GM19438 (cell line): ENCODE measurements around the gene DAGLA.

ENCODE experiments used
- ATAC-seq: cut with Tn5 transposase; IDR thresholded peaks from one replicate; pipeline ENCODE4 v1.9.1; 2021; ENCODE audit warnings: low read depth; ENCODE audit not compliant: unreplicated experiment

Gene DAGLA

DNA sequence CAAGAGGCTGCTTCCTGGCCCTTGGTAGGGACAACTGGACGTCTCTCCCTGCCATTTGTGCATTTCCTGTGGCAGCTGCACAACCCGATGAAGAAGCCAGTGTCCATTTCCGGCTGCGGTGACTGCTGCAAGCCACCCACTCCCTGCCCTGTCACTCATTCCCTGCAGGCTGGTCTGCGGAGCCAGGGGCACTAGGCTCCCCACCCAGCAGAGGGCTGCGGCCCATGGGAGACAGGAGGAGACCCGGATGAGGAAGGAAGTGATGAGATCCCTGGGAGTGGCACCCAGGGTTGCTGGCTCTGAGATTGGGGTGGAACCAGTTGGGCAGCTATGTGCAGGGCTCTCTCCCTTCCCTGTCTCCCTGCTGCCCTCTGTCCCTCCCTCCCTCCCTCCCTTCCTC is 62.2 kb downstream of the DAGLA start:
- no peak for ATAC-seq

GRCh38 chr11:61743486-61744095 is 63.4 kb downstream of the DAGLA start:
- ATAC-seq: no peak

DNA sequence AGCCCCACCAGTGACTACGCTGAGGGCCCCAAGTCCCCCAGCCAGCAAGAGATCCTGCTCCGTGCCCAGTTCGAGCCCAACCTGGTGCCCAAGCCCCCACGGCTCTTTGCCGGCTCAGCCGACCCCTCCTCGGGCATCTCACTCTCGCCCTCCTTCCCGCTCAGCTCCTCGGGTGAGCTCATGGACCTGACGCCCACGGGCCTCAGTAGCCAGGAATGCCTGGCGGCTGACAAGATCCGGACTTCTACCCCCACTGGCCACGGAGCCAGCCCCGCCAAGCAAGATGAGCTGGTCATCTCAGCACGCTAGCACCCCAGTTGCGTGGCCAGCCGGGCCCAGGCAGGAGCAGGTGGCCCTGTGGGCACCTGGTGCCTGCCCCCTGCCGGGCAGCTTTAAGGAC is 64.0 kb downstream of the DAGLA start:
- no peak for ATAC-seq

DNA sequence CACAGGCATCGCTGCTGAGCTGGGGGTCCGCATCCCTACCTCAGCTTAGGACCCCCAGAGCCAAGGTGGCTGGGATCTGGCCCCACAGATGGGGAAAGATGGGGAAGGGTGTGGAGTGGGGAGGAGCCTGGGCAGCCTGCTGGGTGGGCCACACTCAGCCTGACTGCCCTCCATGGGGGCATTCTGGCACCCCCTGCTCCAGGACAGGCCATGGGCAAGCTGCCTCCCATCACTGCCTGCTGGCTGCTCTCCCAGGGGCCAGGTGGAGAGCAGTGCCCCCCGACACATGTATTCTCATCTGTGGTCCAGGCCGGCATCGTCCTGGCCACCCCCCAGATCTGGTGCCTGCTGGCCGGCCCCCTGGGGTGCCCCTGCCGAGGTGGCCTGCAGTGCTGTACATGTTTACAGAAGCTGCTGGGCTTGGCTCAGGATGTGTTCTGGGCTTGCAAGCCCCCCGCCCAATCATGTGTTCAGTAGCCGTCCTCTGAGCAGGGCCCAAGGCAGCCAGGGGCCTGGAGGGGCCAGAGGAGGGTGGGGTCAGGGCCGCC is 64.5 kb downstream of the DAGLA start:
- ATAC-seq: no peak

DNA sequence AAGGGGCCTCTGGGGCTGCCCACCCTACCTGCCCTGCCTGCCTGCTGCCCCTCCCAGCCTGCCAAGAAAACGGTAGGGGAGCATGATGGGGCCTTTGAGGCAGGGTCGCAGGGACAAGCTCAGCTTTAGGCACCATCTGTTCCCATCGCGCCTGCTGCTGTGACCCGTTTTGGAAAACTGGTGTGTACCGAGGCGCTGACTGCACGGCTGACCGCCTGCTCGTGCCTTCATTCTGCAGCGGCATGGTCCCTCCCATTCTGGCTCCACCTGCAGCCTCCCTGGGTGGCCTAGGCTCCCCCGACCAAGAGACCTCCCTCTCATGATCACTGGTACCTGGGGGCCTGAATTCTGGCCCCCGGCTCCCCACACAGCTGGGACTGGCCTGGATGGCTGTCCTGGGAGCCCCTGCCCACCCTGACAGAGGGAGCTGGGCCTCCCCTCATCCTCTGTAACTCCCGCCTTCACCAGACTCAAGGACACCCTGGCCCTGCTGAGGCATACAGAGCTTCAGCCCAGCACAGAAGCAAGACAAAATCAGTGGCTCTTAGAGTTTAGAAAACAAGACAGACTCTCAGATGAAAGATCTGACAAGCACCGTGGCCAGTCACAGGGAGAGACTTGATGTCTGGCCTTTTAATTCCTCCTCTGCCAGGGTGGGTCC is 65.7 kb downstream of the DAGLA start:
- no peak for ATAC-seq

DNA sequence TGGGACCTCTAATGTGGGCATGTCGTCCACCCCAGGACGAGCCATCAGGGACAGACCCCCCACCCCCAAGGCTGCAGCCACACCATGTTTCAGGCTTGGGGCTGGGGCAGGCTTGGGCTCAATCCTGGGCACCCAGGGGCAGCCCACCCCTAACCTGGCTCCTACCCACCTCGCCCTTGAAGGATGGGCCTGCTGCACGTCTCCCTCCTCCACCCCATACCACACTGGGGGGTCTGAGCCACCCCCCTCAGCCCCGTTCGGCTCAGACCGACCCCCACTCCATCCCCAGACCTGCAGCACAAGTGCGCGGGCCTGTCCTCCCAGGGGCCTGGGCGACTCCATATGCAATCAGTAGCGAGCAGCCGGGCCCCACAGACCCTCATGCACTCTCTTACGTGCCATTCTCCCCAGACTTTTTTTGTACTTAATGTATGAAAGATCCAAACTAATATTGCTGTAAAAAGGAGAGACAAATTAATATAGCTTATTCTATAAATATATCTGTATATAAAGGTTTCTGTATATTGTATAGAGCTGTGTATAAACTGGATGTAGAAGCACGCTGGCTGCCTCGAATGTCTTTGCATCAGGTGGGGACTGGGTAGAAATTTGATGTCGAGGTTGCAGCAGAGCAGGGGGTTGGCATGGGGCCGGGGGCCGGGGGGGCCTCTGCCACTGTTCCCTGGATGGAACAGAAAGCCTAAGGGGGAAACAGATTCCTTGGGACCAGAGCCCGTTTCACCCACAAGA is 66.4 kb downstream of the DAGLA start:
- no peak for ATAC-seq

DNA sequence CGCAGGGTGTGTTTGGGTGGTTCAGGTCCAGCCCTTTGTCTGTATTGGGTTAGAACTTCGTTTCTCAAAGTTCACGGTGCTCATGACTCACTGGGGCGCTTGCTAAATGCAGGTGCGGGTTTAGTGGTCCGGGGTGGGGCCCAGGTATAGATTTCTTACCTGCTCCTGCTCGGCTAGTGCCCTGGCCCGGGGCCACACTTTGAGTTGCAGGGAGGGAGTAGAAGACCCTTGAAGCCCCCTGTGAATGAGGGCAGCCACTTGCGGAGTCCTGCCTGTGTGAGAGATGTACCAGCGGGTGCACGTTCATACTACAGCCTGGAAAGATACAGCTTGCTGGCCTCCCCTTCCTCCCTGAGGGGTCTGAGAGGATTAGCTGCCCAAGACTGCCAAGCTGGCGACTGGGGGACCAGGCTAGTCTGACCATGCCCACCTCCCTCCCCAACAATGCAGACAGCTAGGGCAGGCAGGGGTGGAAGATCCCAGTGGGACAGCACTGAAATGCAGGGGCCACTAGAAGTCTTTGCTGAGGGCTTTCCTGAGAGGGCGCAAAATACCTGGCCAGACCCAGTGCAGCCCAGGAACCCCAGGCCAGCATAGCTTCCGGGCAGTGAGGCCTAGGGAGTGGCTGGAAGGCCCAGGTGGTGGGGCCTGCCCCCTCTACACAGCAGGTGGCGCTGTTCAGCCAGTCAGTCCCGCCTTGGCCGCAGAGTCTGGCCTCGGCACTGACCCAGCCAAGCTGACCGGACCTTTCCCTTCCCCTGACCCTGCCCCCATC is 67.2 kb downstream of the DAGLA start:
- ATAC-seq: no peak

DNA sequence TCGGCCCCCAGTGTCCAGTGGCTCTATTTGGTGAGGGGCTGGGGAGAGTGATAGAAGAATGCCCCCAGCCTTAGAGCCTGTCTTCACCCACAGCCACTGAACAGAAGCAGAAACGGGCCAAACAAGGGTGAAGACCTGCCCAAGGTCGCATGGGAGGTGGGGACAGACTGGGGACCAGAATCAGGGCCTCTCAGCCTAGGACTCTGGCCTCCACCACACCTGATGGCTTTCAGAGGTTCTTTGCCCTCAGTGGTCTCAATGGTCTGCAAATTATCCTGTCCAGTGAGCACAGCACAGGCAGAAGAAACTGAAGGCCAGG is 67.7 kb downstream of the DAGLA start:
- ATAC-seq: no peak

DNA sequence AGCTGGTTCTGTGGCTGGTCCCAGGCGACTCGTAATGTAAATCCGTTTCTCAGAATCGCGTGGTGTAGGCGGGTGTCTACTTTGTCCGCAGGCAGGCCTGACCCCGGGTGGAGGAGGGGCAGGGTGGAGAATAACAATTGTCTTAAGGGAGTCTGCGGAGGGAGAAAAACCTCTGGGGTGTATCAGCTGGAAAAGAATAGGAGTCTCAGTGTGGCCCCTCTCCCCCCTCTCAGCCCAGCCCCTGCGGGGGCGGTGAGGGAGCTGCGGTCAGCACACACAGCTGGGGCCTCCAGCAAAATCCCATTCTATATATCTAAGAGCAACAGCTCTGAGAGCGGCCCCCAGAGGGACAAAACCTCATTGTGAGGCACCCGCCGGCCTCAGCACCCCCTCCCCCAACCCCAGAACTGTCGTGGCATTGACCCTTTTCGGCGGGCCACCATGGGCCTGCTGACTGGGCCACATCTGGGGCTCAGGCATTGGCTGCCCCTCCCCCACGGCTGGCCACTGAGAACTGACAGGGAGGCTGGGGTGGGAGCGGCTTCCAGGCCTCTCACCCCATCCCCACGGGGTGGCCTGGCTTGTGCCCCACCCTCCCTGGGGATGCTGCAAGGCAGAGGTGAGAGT is 69.5 kb downstream of the DAGLA start:
- ATAC-seq: no peak

DNA sequence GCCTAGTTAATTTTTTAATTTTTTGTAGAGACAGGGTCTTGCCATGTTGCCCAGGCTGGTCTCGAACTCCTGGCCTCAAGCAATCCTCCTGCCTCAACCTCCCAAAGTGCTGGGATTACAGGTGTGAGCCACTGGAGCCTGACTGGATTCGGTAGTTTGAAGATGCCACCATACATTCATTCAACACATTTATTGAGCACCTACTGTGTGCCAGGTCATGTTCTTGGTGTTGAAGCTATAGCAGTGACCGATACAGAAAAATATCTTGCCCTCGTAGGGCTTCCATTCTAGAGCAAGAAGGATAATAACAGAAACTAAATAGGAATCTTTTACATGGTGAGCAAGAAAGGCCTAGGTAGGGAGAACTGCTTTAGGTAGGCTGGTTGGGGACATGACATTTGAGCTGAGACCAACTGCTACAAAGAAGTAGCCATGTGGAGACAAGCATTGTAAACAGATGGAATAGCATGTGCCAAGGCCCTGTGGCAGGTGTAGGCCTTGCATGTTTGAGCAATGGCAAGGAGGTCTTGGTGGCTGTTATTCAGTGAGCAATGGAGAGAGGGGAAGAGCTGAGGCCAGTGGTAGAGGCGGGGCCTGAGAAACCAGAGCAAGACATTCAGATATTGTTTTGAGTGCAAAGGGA is 70.6 kb downstream of the DAGLA start:
- no peak for ATAC-seq

DNA sequence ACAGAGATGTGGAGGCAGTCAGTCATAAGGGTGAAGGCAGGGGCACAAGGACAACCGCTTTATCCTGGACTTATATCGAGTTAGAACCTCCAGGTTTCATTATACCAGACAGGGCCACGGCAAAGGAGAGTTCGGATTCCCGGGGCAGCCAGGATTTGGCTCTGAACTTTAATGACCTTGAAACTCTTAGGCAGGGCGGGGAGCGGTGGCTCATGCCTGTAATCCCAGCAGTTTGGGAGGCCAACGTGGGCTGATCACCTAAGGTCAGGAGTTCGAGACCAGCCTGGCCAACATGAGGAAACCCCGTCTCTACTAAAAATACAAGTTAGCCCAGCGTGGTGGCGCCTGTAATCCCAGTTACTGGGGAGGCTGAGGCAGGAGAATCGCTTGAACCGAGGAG is 71.2 kb downstream of the DAGLA start:
- no peak for ATAC-seq

GRCh38 chr11:61752117-61752924 is 72.1 kb downstream of the DAGLA start, which contains the start of gene MYRF:
TSS of gene MYRF (plus strand) at chr11:61752636. CDS start at chr11:61752745, 109 bp downstream.
- no peak for ATAC-seq

GRCh38 chr11:61752925-61753521 is 72.8 kb downstream of the DAGLA start:
- ATAC-seq: no peak

DNA sequence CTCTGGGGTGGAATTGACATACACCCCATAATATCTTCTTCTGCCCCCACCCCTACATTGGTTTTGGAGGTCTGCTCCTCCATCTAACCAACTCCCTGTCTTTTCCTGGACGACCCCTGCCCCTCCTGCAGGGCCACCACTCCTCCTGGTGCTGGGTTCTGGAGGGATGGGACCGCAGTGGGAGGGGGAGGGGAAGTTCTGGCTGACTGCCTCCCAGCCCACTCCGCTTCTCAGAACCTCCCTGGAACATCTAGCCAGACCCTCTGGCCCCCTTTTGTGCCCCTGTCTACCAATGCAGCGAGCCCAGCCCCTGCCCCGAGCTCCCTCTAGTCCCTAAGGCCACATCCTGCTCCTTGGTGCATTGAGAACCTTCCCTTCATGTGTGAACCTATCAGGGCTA is 73.5 kb downstream of the DAGLA start:
- ATAC-seq: no peak

- ATAC-seq: no peak
These were observed 74.6 kb downstream of the DAGLA start for GRCh38 chr11:61754534-61755482.

GRCh38 chr11:61756147-61756451 is 75.9 kb downstream of the DAGLA start:
- no peak for ATAC-seq

DNA sequence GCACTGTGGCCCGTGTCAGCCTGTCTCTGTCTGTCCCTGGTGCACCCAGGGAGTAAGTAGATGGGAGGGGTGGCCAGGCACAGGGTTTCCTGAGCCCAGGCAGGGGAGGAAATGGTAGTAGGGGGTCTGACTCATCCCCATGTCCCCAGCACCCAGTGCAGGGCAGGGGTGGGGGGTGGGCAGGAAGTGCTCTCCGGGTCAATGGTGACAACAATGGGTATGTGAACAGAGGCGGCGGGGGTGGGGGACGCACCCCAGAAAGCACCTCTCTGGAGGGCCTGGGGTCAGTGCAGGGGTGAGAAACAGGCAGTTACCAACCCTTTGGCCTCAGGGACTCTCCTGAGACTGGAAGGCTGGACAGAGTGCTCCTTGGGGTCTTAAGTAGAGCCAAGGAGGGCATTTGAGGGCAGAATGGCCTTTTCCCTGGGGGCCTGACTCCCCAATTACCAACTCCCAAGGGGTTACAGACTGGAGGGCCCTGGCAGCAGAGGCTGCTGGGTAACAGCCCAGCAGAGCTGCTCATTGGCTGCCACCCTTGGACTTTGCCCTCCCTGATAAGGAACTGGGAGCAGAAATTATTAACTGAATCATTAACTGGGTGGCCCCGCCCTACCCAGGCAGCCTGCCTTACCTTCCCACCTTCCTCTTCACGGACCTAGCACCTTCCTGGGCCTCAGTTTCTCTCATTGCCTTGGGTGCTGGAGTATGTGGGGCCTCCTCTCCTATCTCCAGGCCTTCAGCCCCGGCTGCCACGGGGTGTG is 76.4 kb downstream of the DAGLA start:
- ATAC-seq: no peak
